Fibroblast of skin of right quadriceps (primary cell): ENCODE data around the gene PRRT1B.

ENCODE experiments used
- DNase-seq: peaks from one replicate; pipeline ENCODE4 v3.0.0-alpha.2; 2013

Gene PRRT1B

DNA sequence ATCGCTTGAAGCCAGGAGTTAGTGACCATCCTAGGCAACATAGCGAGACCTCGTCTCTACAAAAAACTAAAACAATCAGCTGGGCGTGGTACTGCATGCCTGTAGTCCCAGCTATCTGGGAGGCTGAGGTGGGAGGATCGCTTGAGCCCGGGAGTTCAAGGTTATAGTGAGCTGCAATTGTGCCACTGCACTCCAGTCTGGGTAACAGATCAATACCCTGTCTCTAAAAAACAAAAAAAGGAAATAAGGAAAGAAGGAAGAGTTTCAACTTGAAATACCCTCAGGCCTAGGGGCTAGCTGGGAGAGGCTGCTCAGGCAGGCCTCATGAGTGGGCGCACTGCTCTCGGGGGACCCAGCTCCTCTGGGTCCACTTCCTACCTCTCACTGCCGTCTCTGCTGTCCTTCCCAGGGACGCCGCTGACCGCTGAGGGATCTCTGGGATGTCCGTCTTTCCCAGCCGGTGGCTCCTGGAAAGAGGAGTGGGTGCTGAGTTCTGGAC, 56.4 kb downstream of the PRRT1B start:
- no peak for DNase-seq

DNA sequence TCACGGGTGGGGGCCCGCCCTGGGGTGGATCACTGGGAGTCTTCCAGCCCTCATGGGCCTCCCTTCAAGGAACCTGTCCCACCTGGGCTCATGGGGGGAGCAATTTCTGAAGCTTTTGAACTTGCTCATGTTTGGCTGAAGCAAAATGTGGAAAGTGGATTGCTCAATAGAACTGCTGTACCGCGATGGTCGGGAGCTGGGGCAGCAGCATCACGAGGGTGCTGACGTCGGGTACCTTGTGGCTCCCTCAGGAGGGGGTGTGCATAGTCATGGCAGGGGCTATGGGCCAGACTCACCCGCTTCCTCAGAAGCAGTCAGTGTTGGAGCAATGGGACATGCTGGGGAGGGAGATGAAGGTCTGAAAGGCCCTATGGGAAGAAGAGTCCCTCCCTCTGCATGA, 57.9 kb downstream of the PRRT1B start:
- no peak for DNase-seq

DNA sequence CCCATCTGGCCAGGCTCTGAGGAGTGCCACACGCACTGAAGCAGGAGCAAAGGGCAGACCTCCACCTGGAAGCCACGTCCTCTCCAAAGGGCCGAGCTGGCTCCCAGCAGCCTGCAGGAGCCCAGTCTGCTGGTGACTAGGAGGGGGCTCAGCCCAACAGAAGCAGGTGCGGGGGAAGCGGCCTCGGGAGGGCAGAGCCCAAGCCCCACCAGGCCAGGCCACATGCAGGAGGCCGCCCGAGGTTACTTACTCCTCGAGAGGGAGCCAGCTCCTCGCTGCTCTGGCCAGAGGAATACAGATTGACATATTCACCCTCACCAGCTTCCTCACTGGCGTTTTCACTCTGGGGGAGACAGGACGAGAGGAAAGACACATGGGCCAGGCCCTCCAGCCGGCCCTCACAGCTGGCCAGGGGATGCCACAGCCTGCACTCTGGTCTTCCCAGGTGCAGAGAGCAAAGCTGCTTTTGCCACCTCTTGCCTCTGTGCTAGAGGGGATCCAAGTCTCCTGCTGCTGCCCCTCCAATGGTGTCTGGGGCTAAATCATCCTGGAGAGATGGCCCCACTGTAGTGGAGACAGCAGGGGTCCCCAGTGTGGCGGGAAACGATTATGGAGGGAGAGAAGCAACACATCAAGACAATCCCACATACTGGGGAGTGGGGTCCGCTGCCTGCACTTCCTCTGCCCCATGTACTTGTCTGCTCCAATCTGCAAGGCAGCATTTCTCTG, 58.6 kb downstream of the PRRT1B start:
- DNase-seq = no peak

DNA sequence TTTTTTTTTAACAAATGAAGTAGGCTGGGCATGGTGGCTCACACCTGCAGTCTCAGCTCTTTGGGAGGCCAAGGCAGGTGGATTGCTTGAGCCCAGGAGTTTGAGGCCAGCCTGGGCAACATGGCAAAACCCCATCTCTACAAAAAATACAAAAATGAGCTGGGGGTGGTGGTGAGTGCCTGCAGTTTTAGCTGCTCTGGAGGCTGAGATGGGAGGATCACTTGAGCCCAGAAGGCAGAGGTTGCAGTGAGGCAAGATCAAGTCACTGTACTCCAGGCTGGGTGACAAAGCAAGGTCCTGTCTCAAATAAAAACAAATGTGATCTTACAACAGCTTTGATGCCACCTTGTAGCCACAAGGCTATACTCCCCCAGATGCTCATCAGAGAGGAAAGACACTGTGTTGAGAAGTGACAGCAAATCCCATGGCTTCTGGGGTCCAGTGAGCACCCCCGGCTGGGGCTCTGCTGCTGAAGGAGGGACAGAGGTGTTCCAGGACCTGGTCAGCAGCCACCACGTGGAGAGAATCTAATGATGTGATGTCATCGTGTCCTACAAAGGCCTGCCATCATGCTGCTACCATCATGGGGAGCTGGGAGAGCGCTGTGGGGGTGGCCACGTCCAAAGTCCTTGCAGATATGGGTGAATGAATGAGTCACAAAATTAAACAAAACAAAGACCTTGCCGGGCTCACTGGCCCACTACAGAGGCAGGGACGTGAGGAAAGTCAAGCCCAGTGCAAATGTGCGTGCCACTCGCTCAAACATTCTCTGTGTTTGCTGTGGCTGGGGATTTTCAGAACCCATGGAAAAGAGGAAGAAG, 60.7 kb downstream of the PRRT1B start:
- no peak for DNase-seq

DNA sequence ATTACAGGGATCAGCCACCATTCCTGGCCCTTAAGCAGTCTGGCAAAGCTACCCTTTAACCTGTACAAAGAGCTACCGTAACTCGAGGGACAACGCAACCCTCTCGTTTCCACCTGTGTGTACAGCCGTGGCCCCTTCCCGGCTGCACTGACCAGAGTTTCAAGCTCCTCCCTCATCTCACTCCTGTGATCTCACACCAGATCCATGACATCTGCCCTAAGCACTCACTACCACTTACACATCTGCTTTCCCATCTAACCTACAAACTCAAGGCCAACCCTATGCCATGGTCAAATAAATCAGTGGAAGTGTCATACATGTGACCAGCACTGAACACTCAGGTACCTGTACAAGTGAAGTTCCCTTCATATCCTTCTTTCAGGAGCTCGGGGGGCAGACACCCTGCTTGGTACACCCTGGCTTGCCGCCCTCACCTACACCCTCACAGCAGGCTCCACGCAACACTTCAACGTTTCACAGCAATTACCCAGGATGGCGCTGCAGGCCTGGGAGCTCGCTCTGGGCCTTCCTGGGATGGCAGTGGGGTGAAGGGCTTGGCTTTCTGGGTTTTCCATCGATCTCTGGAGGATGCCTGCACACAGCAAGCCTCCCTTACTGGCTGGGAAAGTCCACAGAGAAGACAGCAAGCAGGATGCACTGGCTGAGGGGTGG, 61.7 kb downstream of the PRRT1B start:
- no peak for DNase-seq

DNA sequence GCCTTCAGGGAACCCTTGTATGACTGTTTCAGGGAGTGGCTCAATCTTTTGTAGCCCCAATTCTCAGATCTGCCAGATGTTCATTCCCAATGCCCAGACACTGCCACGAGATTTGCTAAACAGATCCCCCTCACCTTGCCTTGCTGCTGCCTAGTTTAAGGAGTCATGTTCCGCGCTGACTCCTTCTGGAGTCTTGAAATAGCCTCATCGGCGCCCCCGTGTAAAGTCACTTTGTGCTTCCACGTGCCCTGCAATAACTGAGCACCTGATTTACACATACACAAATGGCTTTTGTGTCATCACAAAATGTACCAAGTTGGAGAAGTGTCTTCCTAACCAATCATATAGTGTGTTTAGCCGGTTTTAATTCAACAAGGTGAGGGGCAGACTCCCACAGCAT, 62.3 kb downstream of the PRRT1B start:
- DNase-seq = no peak

DNA sequence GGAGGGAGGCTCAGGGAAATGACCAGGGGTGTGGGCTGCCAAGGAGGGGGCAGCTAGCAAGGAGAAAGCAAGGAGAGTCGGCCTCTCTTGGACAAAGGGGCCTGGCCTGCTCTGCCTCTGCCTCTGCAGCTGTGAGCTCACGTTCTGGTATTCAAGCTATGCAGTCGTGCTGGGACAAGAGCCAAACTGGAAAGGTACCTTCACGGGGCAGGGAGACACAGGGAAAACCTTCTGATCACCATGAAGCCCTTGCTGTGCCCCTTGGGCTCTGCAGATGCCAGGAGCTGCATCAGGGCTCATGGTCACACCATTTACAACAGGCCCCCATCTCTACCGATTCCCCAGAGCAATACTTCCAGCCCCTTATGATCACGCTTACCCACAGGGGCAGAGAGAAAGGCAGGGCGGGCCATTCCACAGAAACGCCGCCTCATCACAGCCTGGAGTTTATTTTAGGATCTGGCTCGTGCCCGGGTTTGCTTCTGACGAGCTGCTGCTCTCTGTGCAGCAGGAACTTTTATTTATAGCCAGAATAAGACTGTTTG, 63.2 kb downstream of the PRRT1B start:
- peak; percentile 92 for DNase-seq
